HG03139 (cell line): ENCODE data around the gene CHAD.
"Not testable (repeated sequence)": the region's sequence is repeated elsewhere in the genome, so short reads cannot be mapped to it uniquely, and the experiment has no call there.

Experiments
- ATAC-seq: cut with Tn5 transposase; IDR thresholded peaks from one replicate; pipeline ENCODE4 v1.9.1; 2021; ENCODE audit not compliant: unreplicated experiment

Gene CHAD

GRCh38 chr17:50475362-50475761 lies 6.7 kb upstream of the CHAD start:
- ATAC-seq = no peak

GRCh38 chr17:50474523-50474922 lies 5.8 kb upstream of the CHAD start:
- ATAC-seq = no peak

GRCh38 chr17:50473901-50474300 lies 5.2 kb upstream of the CHAD start:
- ATAC-seq = no peak

GRCh38 chr17:50472761-50473161 lies 4.1 kb upstream of the CHAD start:
- not testable (repeated sequence) for ATAC-seq

GRCh38 chr17:50472286-50472685 lies 3.6 kb upstream of the CHAD start:
- ATAC-seq = no peak

GRCh38 chr17:50471009-50471905 lies 2.6 kb upstream of the CHAD start:
- ATAC-seq = no peak

DNA sequence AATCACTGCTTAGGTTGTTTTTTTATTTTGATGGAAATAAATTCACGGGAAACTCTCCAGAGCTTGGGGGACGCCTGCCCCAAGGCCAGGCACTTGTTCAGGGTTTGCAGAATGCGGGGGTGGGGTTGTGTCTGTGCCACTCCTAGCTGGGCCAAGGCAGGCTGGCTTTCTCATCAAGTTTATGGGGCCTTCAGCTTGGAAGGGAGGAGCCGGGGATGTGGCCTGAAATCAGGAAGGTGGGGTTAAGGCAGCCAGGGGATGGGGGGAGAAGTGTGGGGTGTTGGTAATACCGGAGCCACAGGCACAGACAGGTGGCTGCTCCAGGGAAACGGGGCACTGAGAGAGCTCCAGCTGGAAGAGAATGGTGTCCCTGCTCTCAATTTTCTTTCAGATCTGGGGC lies 1.7 kb upstream of the CHAD start:
- no peak for ATAC-seq

DNA sequence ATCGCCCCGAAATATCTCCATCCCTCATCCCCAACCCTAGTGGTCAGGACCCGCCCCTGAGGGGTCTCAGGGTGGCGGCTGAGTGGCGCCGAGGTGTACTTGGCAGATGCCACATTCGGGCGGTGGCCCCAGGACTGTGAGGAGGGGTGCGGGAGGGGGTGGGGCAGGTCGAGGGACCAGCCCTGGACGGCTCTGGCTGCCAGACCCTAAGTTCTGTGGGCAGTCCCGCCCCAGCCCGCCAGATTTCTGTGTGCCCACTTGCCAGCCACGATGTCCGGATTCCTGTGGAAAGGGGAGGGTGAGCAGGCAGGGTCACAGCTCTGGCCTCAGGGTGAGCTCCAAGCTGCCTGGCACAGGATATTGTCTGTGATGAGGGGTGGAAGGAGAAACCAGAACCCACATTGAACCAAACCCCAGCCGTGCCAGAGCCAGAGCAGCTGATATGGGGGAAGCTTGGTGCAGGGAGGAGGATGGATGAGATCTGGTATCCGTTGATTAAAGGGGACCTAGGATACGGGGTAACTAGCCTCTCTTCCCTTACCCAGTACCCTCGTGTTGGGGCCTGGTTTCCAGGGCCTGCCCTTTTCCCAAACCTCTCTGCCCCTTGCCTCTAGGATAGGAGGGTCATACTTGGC lies 1.1 kb upstream of the CHAD start:
- no peak for ATAC-seq

GRCh38 chr17:50469208-50469605 lies 527 bp upstream of the CHAD start:
- ATAC-seq = no peak

- ATAC-seq = no peak
Measured at GRCh38 chr17:50467855-50468303, 801 bp downstream of the CHAD start.

DNA sequence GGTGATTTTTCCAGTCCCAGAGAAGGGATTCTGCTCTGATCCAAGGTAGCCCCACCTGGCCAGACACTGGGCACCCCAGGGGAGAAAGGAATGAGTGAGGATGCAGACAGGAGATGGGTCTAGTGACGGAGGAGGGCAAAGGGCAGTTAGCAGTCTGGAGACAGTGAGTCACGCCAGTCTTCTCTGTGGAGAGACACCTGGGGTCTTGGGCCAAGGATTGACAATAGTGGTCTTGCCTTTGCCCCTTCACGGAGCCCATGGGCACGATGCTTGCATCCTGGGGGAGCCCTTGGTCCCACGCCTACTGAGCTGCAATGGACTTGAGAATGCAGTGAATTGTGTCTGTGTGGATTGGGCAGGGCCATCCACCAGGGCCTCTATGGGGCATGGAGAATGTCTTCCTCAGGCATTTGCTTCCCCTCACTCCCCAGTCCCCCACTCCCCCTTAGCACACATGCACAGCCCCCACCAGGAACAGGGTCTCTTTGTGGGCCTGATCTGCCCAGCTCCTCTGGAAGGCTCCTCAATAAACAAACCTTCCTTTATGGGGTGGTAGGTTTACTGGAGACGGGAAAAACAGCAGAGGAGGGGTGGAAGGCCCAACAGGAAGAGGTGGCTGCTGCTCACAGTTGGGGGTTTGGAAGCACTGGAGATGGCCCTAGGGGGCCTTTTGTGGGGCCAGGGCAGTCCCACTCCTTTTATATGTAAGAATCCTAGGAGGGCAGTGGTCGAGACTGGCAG lies 1.4 kb downstream of the CHAD start:
- ATAC-seq = no peak

DNA sequence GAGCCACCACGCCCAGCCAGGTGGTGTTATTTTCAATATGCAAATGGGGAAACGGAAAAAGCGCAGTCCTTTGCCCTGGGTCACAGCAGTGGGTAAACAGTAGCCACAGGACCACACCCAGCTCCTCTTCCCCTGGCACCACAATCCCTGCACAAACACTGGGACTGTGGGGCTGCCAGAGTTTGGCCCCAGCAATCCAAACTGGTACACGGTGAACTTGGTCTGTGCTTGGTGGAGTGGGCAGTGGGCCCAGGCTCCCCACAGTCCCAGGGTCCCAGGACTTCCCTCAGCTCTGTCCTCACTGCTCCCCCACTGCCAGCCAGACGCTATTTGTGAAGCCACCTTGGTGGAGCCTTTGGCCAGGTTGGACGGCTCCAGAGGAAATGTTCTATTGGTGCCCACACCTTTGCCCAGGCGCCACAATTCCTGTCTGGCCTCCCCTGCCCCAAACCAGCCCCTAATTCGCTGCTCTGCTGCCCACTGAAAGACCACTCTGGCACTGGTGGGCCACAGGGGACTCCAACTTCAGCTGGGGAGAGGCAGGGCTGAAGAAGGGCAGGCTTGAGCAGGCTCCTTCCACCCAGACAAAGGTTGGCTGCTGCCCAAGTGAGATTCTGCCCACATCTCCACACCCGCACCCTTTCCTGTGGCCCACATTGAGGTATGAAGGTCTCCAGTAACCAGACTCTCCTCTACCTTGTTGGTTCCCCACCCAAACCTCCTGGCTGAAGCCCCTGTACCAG lies 2.1 kb downstream of the CHAD start:
- no peak for ATAC-seq

DNA sequence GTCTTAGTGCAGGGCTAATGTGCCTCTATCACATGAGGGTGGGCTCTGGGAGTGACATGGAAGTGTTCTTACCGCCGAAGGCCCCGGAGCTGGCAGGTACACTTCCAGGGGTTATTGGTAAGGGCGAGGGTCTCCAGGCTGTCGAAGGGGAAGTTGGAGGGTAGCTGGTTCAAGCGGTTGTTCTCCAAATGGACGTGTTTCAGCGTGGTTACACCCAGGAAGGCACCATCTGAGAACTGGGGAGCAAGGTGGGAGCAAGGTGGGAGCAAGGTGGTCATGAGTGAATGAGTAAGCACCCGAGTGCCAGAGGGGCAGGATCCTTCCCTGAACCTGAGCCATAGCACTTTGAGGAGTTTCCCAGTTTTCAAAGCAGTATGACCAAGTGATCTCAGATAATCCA lies 3.0 kb downstream of the CHAD start:
- no peak for ATAC-seq

GRCh38 chr17:50465171-50465570 lies 3.5 kb downstream of the CHAD start:
- no peak for ATAC-seq

DNA sequence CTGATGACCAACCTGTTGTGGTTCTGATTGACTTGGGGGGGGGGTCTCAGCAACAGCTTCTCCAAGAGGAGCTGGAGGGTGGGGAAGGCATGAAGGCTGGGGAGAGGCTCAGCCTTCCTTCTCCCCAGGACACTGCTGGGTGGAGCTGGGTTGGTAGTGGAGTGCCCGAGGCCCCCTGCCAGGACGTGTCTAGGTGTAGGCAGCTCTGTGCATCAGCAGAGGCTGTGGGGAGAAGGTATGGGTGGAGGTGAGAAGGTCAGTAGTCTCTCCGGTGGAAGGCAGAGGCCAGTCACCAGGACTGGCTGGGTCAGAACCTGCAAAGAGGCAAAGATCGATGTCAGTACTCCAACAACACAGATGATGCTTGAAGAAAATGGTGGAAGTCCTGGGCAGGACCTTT lies 3.9 kb downstream of the CHAD start:
- no peak for ATAC-seq

DNA sequence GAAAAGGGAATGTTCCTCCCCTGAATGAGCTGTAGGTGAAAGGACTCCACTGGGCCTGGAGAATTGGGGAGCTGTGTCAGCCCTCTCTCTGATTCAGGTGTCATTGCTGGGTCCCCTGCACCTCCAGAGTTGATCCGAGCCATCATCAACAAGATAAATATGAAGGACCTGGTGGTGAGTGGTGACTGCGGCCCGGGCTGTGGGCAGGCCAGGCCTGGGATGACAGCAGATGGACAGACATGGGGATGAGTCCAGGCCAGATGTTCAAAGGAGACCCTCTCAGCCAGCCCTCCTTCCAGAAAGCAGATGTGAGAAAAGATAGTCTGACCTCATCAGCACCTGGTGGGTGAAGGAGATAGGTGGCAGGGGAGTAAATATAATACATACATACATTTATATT lies 4.6 kb downstream of the CHAD start:
- ATAC-seq = no peak

DNA sequence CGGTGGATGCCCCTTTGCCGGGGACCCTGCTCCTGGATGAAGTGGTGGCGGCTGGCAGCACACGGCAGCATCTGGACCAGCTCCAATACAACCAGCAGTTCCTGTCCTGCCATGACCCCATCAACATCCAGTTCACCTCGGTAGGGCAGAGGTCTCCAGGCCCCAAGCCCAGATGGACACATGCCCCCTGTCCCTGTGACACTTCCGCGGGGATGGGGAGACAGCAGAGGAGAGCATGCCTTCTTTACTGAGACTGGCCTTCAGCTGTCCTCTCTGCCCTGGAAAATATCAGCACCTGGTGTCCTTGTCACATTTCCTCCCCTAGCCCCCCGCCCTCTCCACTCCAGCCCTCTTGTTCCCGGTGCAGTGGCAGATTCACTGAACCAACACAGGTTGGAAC lies 6.2 kb downstream of the CHAD start:
- ATAC-seq = no peak

- ATAC-seq = no peak
Measured at GRCh38 chr17:50461550-50462132, 7.0 kb downstream of the CHAD start.

GRCh38 chr17:50460831-50461526 lies 7.7 kb downstream of the CHAD start:
- no peak for ATAC-seq

DNA sequence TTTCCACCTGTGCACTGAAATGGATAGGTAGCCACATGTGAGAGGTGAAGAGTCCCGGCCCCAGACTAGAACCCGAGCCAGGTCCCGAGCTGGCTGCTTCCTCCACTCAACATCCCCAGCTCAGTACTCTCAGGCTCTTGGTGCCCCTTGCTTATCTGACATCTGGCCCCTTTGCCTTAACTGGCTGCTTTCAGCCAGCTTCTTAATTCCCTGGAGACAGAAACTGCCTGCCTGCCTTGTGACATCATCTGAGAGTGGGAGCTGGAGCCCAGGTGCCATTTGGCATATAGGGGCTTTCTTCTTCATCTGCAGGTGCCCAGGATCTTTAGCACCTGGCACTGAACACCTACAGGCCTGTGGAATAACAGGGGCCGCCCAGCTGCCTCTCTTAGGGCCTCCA lies 8.9 kb downstream of the CHAD start:
- ATAC-seq = no peak
